GM12891 (cell line): ENCODE measurements around the gene TBL1X.

ENCODE experiments used
- POLR2A ChIP-seq: IDR thresholded peaks from 2 replicates; pipeline ENCODE4 v1.6.1; 2011; ENCODE audit warnings: low read depth, low read length, control low read depth
- POLR2AphosphoS5 ChIP-seq: IDR thresholded peaks from 2 replicates; pipeline ENCODE4 v1.6.1; 2011; ENCODE audit warnings: low read depth, low read length, control low read depth
- TAF1 ChIP-seq: IDR thresholded peaks from 2 replicates; pipeline ENCODE4 v1.6.1; 2011; ENCODE audit warnings: low read depth, low read length, control low read depth

- TF ChIP-seq POLR2AphosphoS5 (no peak), POLR2A (no peak), TAF1 (no peak)
These were observed 170.5 kb downstream of the TBL1X start for GRCh38 chrX:9635368-9635767.
